Stimulated activated naive CD8-positive, alpha-beta T cell treated with anti-CD3 and anti-CD28 coated beads, Interleukin-15, Interleukin-2, amounts not matched to agents 100 U/mL and 50 U/mL, for 24 hours (primary cell): ENCODE measurements around the gene ZNF541.

Source experiments
- ATAC-seq: fragments of 150-1000 bp; cut with Tn5 transposase; one replicate; pipeline ENCODE4 v1.10.0; 2021
- DNase-seq: peaks from one replicate; pipeline ENCODE4 v3.0.0; 2021

Gene ZNF541, protein sequence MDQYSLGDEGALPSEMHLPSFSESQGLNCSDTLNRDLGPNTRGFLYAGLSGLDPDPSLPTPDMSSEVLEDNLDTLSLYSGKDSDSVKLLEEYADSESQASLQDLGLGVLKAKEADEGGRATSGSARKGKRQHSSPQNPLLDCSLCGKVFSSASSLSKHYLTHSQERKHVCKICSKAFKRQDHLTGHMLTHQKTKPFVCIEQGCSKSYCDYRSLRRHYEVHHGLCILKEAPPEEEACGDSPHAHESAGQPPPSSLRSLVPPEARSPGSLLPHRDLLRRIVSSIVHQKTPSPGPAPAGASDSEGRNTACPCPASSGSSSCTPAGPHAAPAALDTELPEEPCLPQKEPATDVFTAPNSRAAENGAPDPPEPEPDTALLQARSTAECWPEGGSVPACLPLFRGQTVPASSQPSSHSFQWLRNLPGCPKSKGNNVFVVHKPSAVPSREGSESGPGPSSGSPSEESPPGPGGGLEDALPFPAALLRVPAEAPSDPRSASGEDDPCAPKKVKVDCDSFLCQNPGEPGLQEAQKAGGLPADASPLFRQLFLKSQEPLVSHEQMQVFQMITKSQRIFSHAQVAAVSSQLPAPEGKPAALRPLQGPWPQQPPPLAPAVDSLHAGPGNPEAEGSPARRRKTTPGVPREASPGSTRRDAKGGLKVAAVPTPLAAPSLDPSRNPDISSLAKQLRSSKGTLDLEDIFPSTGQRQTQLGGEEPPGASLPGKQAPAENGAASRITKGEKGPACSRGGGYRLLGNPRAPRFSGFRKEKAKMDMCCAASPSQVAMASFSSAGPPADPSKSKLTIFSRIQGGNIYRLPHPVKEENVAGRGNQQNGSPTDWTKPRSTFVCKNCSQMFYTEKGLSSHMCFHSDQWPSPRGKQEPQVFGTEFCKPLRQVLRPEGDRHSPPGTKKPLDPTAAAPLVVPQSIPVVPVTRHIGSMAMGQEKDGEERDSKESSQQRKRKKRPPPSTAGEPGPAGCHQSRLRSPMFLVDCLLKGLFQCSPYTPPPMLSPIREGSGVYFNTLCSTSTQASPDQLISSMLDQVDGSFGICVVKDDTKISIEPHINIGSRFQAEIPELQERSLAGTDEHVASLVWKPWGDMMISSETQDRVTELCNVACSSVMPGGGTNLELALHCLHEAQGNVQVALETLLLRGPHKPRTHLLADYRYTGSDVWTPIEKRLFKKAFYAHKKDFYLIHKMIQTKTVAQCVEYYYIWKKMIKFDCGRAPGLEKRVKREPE (N-terminal part only)

DNA sequence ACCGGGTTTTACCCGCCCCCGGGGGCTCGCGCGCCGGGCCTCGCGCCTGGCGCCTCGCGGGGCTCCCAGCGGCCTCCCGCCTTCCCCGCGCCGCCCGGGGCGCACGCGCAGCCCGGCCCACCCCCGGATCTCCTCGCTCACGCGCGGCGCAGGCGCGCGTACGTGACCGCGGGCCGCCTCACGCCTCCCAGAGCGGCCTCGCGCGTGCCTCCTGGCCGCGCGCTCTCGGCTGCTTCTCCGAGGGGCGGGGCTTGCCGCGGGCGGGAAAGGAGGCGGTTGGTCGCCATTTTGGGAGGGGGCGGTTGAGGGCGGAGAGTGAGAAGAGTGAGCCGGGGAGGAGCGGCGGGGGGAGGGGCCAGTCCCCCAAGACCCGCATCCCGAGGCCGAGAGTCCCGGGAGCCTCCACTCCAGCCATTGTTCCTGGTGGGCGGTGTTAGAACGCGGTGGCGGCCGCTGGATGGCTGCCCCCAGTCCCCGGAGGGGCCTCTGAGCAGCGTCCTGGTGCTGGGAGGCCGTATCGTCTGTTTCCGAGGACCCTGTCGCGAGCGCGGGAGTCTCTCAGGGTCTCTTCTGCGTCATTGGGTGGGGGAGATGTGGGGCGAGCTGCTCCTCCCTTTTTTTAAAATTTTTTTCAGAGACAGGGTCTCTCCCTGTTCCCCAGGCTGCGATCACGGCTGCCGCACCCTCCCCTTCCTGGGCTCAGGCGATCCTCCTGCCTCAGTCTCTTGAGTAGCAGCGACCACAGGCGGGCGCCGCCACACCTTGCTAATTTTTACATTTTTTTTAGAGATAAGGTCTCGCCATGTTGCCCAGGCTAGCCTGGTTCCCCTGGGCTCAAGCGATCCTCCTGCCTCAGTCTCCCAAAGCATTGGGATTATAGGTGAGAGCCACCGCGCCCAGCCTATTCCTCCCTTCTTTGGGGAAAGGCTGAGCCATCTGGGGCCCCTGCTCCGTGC is at the start of gene ZNF541:
TSS of gene ZNF541 (minus strand) at position 78 of the 956 bp plus-strand sequence. CDS start 17,292 bp downstream, outside the sequence.
- DNase-seq (peak; percentile 76), ATAC-seq (peak; percentile 77)

GRCh38 chr19:47619763-47620162 is 46.8 kb upstream of the ZNF541 start:
- ATAC-seq: no peak
- DNase-seq: no peak

DNA sequence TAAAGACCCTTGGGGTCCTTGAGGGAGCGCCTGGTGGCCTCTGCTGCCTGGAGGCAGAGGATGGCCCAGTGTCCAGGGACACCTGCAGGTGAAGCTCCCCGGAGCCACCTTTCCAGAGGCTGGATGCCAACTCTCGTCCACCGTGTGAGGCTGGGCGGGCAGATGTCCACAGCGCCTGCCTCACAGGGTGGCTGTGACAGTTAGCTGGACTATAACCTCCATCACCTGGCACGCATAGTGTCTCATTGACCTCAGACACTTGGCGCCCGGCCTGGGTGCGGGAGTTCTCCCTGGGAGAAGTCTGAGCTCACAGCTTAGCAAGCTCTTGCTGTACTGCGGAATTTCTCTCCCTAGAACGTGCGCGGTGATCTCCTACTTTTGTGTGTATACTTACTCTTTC is 45.8 kb upstream of the ZNF541 start:
- ATAC-seq (no peak), DNase-seq (no peak)

- ATAC-seq: no peak
- no peak for DNase-seq
Observed at GRCh38 chr19:47615714-47616113, 42.8 kb upstream of the ZNF541 start.

DNA sequence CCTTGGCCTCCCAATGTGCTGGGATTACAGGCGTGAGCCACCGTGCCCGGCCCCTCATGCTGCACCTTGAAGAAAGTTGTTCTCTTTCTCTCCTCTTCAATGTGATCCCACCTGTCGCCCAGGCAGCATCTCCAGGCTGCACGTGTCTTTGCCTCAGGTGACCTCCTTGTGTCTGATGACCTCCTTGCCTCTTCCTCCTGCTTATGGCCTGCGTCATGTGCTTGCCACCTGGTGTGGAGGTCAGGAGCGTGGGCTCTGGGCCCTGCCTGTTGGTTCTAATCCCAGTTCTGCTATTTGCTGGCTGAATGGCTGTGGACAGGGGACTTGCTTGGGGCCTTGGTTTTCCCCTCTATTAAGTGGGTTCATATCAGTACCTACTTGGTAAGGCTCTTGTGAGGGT is 42.3 kb upstream of the ZNF541 start:
- DNase-seq: no peak
- ATAC-seq: no peak

DNA sequence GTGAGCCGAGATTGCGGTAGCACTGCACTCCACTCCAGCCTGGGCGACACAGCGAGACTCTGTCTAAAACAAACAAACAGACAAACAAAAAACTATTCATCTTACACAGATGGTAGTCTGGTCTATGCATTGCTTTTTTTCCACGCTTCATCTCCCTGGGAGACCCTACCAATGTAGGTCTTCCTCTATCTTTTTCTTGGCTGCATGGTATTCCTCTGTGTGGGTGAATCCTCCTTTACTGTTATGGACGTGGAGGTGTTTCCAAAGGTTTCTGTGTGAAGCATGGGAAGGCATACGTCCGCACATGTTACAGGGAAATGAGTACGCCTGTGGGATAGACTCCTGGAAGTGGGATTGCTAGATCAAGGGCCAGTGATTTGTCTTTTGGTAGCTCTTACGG is 41.6 kb upstream of the ZNF541 start:
- no peak for ATAC-seq
- no peak for DNase-seq

DNA sequence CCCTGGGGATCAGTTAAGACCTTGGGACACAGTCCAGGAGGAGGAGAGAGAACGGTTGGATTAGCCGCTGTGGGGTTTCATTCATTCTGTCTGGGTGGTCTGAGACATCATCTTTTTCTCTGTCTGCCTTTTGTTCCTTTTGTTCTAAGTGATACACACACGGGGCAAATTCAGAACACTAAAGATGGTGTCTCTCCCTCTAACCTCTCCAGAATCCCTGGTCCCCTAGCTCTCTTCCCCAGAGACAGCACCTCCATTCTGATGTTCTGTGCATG is 41.0 kb upstream of the ZNF541 start:
- ATAC-seq (no peak), DNase-seq (no peak)

DNA sequence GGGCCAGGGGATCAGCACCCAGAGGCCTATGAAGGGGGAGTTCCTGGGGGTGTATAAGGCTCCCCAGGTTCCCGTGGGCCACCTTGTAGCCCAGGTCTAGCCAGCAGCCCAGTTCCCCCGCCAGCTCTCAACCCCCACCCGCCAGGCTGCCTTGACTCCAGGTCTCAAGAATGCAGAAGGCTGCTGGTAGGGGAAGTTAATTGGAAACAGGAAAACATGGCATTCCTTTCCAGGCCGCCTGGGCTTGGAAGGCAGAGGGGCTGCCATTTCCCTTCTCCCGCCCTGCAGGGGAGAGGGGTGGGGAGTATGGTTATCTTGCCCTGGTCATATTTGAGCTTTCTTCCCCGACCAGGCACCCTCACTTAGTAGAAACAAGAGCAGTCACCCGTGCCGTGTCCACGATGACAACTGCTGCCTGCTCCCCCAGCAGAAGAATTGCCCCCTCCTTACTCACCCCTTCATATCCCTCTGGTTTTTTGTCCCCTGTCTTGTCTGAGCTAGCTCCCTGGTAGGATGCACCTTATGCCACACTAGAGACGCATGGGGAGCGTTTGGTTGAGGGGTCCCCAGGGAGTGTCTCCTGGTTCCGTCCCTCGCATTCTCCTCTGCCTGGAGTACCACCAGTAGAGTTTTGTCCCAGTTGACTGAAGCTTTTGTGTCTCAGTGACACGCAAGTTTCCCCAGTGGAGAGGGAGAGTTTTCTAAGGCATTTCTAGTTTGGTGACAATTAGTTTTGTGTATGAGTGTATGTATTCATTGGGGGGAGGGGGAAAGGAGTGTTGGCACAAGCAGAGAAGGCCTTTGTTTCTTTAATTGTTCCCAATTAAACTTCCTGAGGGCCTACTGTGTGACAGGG is 40.4 kb upstream of the ZNF541 start:
- DNase-seq: no peak
- no peak for ATAC-seq

DNA sequence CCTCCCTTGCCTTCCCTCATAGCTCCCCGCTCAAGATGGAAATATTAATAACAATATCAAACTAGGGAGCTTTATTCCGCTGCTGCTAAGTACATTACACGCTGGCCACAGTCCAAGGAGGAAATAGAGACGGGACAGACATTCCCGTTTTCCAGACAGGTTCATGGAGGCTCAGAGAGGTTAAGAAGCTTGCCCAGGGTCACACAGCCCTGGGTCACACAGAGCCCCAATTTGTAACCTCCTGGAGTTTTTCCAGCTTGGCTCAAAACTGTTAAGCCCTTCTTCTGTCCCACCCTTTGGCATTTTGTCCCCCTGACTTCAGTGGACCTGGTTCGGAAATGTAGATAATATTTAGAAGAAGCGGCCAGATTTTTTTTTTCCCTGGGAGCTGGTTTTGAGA is 38.0 kb upstream of the ZNF541 start:
- no peak for DNase-seq

DNA sequence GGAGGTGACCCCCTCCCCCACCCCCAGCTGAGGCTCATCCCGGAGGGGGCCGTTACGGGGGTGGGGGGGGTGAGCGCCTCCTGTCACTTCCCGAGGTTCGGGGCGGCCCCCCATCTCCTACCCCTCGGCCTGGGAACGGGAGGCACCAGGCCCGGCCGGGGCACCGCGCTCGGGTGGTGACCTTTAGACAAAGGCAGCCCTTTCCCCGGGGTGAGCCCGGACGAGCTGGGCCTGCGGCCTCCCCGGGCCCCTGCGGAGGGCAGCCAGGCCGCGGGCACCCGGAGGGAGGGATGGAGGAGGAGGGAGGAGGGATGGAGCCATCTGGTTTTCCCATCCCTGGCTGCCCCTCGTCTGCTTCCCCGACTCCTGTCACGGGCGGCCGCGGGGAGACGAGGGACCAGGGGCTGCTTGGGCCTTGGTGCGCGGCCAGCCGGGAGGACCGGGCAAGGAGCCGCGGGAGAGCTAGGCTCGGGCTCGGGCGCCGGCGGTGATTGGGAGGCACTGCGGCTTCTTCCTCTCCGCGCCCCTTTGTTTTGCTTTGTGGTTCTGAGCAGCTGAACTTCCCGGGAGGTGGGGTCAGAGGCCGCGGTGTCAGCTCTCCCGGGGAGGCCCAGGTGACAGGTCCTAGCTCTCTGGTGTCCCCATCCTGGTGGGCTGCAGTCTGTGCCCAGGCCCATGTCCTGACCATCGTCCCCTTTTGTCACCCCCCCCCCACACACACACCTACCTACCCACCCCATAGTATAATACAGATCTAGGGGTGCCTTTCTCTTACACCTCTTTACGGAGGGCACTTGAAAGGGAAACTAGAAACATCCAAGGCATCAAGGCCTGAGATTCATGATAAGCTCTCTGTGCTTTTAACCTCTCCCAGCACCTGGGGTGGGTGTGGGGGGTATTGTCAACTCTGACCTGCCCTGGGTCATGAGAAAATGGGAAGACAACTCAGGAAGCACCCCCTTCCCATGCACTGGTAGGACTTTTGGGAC is 37.3 kb upstream of the ZNF541 start:
- ATAC-seq: no peak
- DNase-seq: peak; percentile 44

More for the DNA sequence above, 38.0 kb upstream of the ZNF541 start:
- no peak for ATAC-seq

DNA sequence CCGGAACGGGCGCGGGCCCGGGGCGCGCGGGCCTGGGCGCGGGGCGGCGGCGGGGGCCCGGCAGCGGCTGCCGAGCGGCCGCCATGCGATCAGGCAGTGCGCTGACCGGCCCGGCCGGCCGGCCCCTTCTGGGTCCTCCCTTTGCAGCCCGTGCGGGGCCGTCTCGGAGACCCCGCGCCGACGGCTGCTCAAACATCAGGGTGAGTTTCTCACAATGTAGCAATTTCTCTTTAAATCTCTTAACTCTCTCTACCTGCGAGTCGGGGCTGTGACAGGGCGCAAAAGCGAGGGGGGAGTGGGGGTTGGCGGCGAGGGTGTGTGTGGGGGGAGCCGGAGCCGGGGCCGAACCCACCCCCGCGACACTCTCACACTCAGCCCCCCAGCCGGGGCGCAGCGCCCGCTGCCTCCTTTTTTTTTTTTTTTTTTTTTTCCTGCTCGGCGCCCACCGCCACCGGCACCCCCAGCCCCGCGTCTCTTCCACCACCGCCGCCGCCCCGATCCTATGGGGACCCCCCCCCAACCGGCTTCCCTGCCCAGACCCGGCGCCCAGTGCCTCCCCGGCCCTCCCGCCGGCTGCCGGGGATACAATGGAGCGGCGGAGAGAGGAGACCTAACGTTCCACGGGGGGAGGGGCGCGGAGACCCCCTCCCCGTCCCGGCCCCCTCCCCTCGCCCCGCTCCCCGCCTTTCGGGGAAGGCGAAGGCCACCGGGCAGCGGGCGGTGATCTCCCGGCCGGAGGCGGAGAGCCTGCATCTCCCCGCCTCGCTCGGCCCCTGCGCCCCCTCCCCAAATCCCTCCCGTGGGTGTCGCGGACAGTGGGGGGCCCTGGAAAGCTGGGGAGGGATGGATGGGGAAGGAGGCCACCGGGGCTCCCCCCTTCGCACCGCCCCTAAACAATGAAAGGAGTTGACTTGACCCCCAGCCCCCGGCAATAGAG is 36.3 kb upstream of the ZNF541 start, which contains the start of gene BICRA:
TSS of gene BICRA (plus strand) at position 166 of the 937 bp plus-strand sequence. CDS start 64,441 bp downstream, outside the sequence.
- ATAC-seq: peak; percentile 68
- peak; percentile 87 for DNase-seq

GRCh38 chr19:47608074-47608918 is 35.3 kb upstream of the ZNF541 start:
- ATAC-seq: peak; percentile 91
- DNase-seq: peak; percentile 98

DNA sequence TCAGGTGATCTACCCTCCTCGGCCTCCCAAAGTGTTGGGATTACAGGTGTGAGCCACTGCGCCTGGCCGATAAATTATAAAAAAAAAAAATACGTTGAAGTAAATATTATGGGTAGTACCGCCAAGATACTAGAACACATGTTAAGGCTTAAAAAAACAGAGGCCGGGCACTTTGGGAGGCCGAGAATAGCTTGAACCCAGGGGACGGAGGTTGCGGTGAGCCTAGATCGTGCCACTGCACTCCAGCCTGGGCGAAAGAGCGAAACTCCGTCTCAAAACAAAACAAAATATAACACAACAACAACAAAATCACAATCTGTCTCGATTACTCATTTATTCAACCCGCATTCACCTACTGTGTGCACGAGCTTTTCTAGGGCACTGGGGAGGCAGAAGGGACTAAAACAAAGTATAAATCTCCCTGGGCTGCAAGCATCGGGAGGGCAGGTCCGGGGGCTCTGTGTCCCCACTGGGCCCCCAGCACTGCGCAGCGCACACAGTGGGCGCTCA is 34.7 kb upstream of the ZNF541 start:
- ATAC-seq: no peak
- no peak for DNase-seq

DNA sequence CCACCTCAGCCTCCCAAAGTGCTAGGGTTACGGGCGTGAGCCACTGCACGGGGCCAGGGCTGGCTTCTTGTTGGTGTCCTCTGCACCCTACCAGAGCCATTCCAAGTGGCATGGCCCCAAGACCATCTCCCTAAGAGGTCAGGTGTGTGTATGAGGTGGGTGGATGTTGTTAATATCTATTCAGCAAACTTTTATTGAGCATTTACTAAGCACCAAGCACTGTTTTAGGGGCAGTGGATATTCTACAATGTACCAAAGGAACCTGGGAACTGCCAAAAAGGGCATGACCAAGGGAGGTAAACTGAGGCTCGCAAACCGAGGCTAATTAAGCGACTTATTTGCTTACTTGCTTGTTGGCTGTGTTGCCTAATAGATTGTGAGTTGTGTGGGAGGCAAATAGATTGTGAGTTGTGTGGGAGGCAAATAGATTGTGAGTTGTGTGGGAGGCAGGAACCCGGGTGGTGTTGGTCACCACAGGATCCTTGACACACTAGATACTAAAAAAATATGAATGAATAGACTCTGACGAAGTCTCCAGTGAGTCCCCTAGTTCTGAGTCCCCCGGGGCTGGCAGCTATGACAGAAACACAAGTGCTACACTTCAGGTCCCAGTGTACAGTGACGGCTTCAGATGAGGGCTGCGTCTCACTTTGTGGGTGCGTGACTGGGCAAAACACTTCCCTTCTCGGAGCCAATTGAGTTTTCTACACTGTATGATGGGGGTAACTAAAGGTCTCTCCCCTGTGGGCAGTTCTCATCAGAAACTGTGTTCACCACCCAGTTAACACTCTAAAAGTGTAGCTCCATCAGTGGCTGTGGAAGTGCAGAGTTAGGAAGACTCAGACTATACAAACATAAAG is 31.0 kb upstream of the ZNF541 start:
- ATAC-seq: no peak
- no peak for DNase-seq

GRCh38 chr19:47601180-47601904 is 28.4 kb upstream of the ZNF541 start:
- no peak for DNase-seq

More at GRCh38 chr19:47601180-47601904, 28.4 kb upstream of the ZNF541 start:
- no peak for ATAC-seq
